ENCODE data around the gene APOA1.

APOA1 gene

DNA sequence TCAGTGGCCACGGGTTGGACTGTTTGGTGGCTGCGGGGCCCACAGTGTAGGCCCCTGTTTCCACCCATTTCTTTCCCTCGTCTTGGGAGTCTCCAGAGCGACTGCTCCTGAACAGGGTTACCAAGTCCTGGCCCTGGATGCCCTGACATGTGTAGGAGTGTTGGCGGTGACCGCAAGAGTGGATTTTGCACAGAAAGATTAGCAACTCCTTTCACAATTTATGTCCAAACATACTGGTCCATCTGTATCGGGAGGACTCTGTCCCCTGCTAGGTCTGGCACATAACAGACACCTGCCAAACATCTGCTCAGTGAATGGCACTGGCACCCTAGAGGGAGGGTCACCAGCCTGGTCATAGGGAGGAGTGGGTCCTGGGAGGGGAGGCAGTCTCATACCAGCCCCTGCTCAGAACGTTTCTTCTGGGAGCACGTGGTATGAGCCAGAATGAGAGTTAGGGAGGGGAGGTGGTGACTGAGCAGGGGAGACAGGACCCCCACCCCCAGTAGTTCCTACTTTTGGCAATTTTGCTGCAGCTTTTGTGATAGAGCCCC is 3.4 kb upstream of the APOA1 start:
- H3K4me3 ChIP-seq (replicated peaks; ENCODE audit: insufficient read depth, low read length): no peak overlapping the region
- H3K27me3 ChIP-seq (ENCODE audit: insufficient read depth, poor library complexity, severe bottlenecking): no peaks in the 10 kb centered on the region
- H3K27ac ChIP-seq (replicated peaks): no peak overlapping the region
- DNase-seq (ENCODE audit: low read depth in 1 of 2, low spot score in 1 of 2): no peak
- TF ChIP-seq, protein P1, sequence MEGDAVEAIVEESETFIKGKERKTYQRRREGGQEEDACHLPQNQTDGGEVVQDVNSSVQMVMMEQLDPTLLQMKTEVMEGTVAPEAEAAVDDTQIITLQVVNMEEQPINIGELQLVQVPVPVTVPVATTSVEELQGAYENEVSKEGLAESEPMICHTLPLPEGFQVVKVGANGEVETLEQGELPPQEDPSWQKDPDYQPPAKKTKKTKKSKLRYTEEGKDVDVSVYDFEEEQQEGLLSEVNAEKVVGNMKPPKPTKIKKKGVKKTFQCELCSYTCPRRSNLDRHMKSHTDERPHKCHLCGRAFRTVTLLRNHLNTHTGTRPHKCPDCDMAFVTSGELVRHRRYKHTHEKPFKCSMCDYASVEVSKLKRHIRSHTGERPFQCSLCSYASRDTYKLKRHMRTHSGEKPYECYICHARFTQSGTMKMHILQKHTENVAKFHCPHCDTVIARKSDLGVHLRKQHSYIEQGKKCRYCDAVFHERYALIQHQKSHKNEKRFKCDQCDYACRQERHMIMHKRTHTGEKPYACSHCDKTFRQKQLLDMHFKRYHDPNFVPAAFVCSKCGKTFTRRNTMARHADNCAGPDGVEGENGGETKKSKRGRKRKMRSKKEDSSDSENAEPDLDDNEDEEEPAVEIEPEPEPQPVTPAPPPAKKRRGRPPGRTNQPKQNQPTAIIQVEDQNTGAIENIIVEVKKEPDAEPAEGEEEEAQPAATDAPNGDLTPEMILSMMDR (IDR thresholded peaks at IDR 0.05; ENCODE audit: insufficient read depth, low read length): no peak
- TF ChIP-seq GABPA (IDR thresholded peaks at IDR 0.05; ENCODE audit: low read depth): no peak

GRCh38 chr11:116840224-116840745 is 2.9 kb upstream of the APOA1 start:
- Histone ChIP-seq H3K27ac (replicated peaks) (no peak overlapping the region), H3K4me3 (replicated peaks; ENCODE audit: insufficient read depth, low read length) (no peak overlapping the region), H3K27me3 (ENCODE audit: insufficient read depth, poor library complexity, severe bottlenecking) (no peaks in the 10 kb centered on the region)
- TF ChIP-seq, protein P1 (IDR thresholded peaks at IDR 0.05; ENCODE audit: insufficient read depth, low read length): no peak
- TF ChIP-seq, protein P2, sequence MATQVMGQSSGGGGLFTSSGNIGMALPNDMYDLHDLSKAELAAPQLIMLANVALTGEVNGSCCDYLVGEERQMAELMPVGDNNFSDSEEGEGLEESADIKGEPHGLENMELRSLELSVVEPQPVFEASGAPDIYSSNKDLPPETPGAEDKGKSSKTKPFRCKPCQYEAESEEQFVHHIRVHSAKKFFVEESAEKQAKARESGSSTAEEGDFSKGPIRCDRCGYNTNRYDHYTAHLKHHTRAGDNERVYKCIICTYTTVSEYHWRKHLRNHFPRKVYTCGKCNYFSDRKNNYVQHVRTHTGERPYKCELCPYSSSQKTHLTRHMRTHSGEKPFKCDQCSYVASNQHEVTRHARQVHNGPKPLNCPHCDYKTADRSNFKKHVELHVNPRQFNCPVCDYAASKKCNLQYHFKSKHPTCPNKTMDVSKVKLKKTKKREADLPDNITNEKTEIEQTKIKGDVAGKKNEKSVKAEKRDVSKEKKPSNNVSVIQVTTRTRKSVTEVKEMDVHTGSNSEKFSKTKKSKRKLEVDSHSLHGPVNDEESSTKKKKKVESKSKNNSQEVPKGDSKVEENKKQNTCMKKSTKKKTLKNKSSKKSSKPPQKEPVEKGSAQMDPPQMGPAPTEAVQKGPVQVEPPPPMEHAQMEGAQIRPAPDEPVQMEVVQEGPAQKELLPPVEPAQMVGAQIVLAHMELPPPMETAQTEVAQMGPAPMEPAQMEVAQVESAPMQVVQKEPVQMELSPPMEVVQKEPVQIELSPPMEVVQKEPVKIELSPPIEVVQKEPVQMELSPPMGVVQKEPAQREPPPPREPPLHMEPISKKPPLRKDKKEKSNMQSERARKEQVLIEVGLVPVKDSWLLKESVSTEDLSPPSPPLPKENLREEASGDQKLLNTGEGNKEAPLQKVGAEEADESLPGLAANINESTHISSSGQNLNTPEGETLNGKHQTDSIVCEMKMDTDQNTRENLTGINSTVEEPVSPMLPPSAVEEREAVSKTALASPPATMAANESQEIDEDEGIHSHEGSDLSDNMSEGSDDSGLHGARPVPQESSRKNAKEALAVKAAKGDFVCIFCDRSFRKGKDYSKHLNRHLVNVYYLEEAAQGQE (IDR thresholded peaks at IDR 0.05; ENCODE audit: insufficient replicate concordance, low read depth): no peak
- no peak for TF ChIP-seq SPI1 (IDR thresholded peaks at IDR 0.05; ENCODE audit: borderline replicate concordance, low read depth)
- no peak for TF ChIP-seq GABPA (IDR thresholded peaks at IDR 0.05; ENCODE audit: low read depth)
- TF ChIP-seq POLR2AphosphoS5 (IDR thresholded peaks at IDR 0.05; ENCODE audit: low read depth): no peak
- peak in 1 of 2 experiments; percentile 24 for DNase-seq (ENCODE audit: low read depth in 1 of 2, low spot score in 1 of 2)

GRCh38 chr11:116838321-116839084 is 1.1 kb upstream of the APOA1 start:
- DNase-seq (ENCODE audit: low read depth in 1 of 2, low spot score in 1 of 2): no peak
- H3K27ac ChIP-seq (replicated peaks): no peak overlapping the region
- TF ChIP-seq GABPA (IDR thresholded peaks at IDR 0.05; ENCODE audit: low read depth): no peak
- TF ChIP-seq, protein P1 (IDR thresholded peaks at IDR 0.05; ENCODE audit: insufficient read depth, low read length): no peak
- H3K27me3 ChIP-seq (ENCODE audit: insufficient read depth, poor library complexity, severe bottlenecking): no peaks in the 10 kb centered on the region
- no peak overlapping the region for H3K4me3 ChIP-seq (replicated peaks; ENCODE audit: insufficient read depth, low read length)

DNA sequence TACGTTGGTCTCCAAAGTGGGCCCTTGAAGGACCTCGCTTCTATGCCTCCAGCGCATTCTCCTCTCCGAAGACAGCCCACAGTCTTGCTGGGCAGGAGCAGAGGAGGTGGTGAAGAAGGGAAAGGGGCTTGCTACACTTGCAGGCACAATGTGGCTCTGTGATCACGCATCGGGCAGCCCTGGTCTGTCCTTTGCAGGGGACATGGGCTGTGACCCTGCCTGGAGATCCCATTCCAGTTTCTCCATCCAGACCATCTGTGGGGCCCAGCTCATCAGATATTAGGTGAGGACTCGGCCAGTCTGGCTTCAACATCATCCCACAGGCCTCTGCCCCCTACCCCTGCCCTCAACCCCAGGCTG is 810 bp downstream of the APOA1 start:
- H3K4me3 ChIP-seq (replicated peaks; ENCODE audit: insufficient read depth, low read length): no peak overlapping the region
- TF ChIP-seq, protein P1 (IDR thresholded peaks at IDR 0.05; ENCODE audit: insufficient read depth, low read length): no peak
- TF ChIP-seq SPI1 (IDR thresholded peaks at IDR 0.05; ENCODE audit: borderline replicate concordance, low read depth) (no peak), POLR2AphosphoS5 (IDR thresholded peaks at IDR 0.05; ENCODE audit: low read depth) (no peak), GABPA (IDR thresholded peaks at IDR 0.05; ENCODE audit: low read depth) (no peak)
- TF ChIP-seq, protein P2 (IDR thresholded peaks at IDR 0.05; ENCODE audit: insufficient replicate concordance, low read depth): no peak
- no peaks in the 10 kb centered on the region for H3K27me3 ChIP-seq (ENCODE audit: insufficient read depth, poor library complexity, severe bottlenecking)
- DNase-seq (ENCODE audit: low read depth in 1 of 2, low spot score in 1 of 2): no peak
- no peak overlapping the region for H3K27ac ChIP-seq (replicated peaks)

Measured in HL-60 (cell line).